ENCODE results near the gene ATP1B2.
"Not testable (repeated sequence)": the region's sequence is repeated elsewhere in the genome, so short reads cannot be mapped to it uniquely, and the experiment has no call there.

Gene ATP1B2

GRCh38 chr17:7634384-7634783 is 16.3 kb upstream of the ATP1B2 start:
- peak in 34 of 58 donors; percentile 7 to 60 (median 40) for DNase-seq

DNA sequence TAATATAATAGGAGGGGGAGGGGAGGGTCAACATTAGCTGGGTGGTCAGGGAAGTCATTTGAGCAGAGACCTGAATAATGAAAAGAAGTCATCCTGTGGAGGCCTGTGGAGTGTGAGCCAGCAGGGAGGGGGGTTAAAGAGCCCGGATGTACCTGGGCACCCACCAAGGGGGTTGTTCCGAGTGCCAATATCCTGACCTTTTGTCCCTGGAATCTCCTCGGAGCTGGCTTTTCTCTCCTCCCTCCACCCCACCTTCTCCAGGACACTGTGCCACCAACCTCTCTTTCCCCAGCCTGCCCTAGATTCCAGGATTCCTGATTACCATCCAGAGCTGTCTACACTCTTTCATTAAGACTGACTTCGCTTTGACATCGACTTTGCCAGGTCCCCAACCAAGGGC is 14.6 kb upstream of the ATP1B2 start:
- no peak for DNase-seq

- no peak for DNase-seq
These were observed 9.9 kb upstream of the ATP1B2 start for GRCh38 chr17:7640783-7641182.

- DNase-seq, result not testable (repeated sequence)
These were observed 9.1 kb upstream of the ATP1B2 start for GRCh38 chr17:7641635-7642034.

- DNase-seq, result no peak
These were observed 6.0 kb upstream of the ATP1B2 start for GRCh38 chr17:7644775-7645174.

- DNase-seq, result no peak
These were observed 4.3 kb upstream of the ATP1B2 start for GRCh38 chr17:7646457-7646856.

GRCh38 chr17:7647018-7647417 is 3.7 kb upstream of the ATP1B2 start:
- DNase-seq, result no peak

GRCh38 chr17:7651097-7651664 is 455 bp downstream of the ATP1B2 start:
- DNase-seq, result no peak

GRCh38 chr17:7651665-7652387 is 1.1 kb downstream of the ATP1B2 start:
- peak in 37 of 58 donors; percentile 11 to 65 (median 37) for DNase-seq

GRCh38 chr17:7652388-7653356 is 1.9 kb downstream of the ATP1B2 start:
- peak in 3 of 58 donors; percentile 10 to 21 (median 11) for DNase-seq

DNA sequence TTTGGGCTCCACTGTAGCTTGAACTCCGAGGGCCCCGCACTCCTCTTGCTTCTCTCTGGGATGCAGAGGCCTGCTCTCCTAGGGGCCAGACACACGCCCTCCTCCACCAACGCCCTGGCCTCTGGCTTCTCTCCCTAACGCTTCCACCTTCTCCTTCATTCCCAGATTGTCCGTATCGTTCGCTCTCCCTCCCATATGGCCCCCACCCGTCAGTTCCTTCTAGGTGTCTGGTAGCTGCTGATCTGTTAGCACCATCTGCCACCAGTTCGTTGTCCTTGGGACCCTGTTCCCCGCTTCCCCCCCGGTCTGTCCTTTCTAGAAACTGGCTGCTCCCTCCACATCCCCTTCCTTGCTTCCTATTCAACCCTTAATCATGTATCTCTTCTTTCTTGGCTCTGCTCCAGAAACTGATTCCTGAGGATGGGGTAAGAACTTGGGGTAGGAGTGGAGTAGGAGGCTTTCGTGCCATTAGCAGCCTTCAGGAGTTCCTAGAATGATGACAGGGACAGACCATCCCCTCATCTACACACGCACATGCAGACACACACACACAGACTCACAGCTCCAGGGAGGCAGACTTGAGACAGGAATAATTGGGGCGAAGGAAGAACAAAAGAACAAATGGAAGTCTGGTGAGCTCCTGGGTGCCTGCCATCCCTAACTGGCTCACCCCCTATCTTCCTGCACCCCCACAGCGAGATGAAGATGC is 4.3 kb downstream of the ATP1B2 start:
- peak in 2 of 58 donors; percentile 4 to 40 for DNase-seq

- DNase-seq, result no peak
These were observed 4.8 kb downstream of the ATP1B2 start for GRCh38 chr17:7655541-7655840.

DNA sequence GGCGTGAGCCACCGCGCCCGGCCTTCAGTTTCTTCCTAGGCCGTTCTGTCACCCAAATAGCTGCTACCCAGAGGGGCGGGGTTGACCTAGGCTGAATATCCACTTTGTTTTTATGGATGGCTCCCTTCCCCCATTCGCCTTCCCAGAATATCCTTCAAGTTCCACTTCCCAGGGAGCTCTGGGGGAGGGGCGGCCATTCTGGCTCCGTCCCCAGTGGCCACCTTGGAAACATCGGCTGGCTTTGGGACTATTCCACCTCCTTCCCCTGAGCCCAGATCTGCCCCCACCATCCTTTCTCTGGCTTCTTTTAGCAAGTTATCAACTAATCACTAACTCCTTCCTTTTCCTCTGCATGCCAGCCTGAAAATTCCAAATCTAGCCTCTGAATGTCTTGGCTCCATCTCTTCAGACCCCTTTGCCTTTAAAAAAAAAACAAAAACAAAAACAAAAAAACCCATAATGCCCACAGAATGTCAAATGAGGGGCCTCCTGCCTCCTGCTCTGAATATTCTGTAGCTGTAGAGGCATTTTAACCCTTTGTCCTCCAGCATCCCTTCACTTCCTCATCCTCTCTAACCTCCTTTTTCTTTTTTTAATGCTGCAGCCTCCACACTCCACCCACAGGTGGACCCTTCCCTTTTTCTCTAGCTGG is 6.4 kb downstream of the ATP1B2 start:
- peak in 52 of 58 donors; percentile 22 to 90 (median 66) for DNase-seq

- DNase-seq, result peak in 52 of 58 donors; percentile 21 to 93 (median 74)
These were observed 17.1 kb downstream of the ATP1B2 start for GRCh38 chr17:7667656-7668406.

- DNase-seq, result no peak
These were observed 17.8 kb downstream of the ATP1B2 start for GRCh38 chr17:7668482-7668881.

DNA sequence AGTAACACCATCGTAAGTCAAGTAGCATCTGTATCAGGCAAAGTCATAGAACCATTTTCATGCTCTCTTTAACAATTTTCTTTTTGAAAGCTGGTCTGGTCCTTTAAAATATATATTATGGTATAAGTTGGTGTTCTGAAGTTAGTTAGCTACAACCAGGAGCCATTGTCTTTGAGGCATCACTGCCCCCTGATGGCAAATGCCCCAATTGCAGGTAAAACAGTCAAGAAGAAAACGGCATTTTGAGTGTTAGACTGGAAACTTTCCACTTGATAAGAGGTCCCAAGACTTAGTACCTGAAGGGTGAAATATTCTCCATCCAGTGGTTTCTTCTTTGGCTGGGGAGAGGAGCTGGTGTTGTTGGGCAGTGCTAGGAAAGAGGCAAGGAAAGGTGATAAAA is 22.5 kb downstream of the ATP1B2 start:
- DNase-seq, result no peak

- no peak for DNase-seq
These were observed 24.2 kb downstream of the ATP1B2 start for GRCh38 chr17:7674934-7675333.

DNA sequence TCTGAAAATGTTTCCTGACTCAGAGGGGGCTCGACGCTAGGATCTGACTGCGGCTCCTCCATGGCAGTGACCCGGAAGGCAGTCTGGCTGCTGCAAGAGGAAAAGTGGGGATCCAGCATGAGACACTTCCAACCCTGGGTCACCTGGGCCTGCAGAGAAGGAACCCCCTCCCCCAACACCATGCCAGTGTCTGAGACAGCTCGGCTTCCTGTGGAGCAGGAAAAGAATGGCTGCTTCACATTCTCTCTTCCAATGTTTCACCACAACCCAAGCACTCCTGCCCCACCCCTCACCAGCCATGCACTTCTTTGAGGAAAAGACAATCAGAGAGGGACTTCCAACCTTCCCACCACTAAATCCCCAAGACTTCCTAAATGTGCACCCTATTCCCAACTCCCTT is 25.8 kb downstream of the ATP1B2 start:
- no peak for DNase-seq

DNA sequence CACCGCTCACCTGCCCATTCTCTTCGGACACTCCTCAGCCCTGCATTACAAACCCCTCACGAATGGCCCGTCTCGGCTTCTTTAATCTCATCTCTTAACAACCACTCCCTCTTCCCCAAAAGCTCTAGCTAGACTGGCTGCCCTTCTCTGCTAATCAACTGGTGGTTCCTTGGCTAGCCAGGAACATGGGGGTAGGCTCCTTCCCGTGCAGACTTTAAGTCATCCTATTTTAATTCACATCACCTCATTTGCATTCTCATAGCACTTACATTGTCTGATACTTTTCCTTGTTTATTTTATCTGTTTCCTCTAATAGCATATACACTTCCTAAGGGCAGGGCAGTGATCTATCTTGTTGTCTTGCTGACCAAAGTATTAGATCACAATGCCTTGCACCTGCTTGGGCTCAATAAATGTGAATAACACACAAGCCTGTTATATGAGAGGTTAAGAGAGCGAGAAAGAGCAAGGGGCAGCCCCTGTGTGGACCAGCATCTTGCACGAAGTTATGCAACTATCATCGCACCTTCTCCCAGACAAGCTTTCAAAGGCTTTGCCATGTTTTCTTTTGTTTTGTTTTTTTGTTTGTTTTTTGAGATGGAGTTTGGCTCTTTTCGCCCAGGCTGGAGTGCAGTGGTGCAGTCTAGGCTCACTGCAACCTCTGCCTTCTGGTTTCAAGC is 26.8 kb downstream of the ATP1B2 start:
- no peak for DNase-seq
